Measurements from ENCODE around the gene PPARG.
"Not testable (repeated sequence)": the region's sequence is repeated elsewhere in the genome, so short reads cannot be mapped to it uniquely, and the experiment has no call there.

DNA sequence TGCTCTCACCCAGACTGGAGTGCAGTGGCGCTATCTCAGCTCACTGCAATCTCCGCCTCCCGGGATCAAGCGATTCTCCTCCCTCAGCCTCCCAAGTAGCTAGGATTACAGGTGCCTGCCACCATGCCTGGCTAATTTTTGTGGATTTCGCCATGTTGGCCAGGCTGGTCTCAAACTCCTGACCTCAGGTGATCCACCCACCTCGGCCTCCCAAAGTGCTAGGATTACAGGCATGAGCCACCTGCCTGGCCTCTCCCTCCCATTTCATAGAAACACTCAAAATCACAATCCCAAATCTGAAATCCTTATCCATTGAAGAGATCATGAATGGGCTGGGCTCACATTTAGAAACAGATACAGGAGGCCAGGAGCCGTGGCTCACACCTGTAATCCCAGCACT, 180.4 kb downstream of the PPARG start:
- TF ChIP-seq, protein P1, sequence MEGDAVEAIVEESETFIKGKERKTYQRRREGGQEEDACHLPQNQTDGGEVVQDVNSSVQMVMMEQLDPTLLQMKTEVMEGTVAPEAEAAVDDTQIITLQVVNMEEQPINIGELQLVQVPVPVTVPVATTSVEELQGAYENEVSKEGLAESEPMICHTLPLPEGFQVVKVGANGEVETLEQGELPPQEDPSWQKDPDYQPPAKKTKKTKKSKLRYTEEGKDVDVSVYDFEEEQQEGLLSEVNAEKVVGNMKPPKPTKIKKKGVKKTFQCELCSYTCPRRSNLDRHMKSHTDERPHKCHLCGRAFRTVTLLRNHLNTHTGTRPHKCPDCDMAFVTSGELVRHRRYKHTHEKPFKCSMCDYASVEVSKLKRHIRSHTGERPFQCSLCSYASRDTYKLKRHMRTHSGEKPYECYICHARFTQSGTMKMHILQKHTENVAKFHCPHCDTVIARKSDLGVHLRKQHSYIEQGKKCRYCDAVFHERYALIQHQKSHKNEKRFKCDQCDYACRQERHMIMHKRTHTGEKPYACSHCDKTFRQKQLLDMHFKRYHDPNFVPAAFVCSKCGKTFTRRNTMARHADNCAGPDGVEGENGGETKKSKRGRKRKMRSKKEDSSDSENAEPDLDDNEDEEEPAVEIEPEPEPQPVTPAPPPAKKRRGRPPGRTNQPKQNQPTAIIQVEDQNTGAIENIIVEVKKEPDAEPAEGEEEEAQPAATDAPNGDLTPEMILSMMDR (IDR thresholded peaks at IDR 0.05) = not testable (repeated sequence)
- TF ChIP-seq POLR2A (IDR thresholded peaks at IDR 0.05) = not testable (repeated sequence)

Data from body of pancreas (tissue), 4 donors.